ENCODE measurements around the gene POU2F2.

The POU2F2 gene

GRCh38 chr19:42155796-42156195, 23.6 kb upstream of the POU2F2 start:
- DNase-seq (ENCODE audit: insufficient read length, low spot score) (no peak), FAIRE-seq (no peak)
- no peak for TF ChIP-seq CTCF (IDR thresholded peaks at IDR 0.05; ENCODE audit: insufficient read depth, missing control alignments)

- no peak for TF ChIP-seq CTCF (IDR thresholded peaks at IDR 0.05; ENCODE audit: insufficient read depth, missing control alignments)
- no peak for DNase-seq (ENCODE audit: insufficient read length, low spot score)
- FAIRE-seq: no peak
These were observed 22.5 kb upstream of the POU2F2 start for GRCh38 chr19:42154471-42155323.

- DNase-seq (ENCODE audit: insufficient read length, low spot score): no peak
- no peak for FAIRE-seq
- no peak for TF ChIP-seq CTCF (IDR thresholded peaks at IDR 0.05; ENCODE audit: insufficient read depth, missing control alignments)
These were observed 21.6 kb upstream of the POU2F2 start for GRCh38 chr19:42153672-42154433.

- DNase-seq (ENCODE audit: insufficient read length, low spot score): no peak
- no peak for FAIRE-seq
- no peak for TF ChIP-seq CTCF (IDR thresholded peaks at IDR 0.05; ENCODE audit: insufficient read depth, missing control alignments)
These were observed 20.8 kb upstream of the POU2F2 start for GRCh38 chr19:42152910-42153671.

GRCh38 chr19:42151782-42152684, 19.8 kb upstream of the POU2F2 start:
- FAIRE-seq: no peak
- no peak for DNase-seq (ENCODE audit: insufficient read length, low spot score)
- no peak for TF ChIP-seq CTCF (IDR thresholded peaks at IDR 0.05; ENCODE audit: insufficient read depth, missing control alignments)

- no peak for TF ChIP-seq CTCF (IDR thresholded peaks at IDR 0.05; ENCODE audit: insufficient read depth, missing control alignments)
These were observed 18.7 kb upstream of the POU2F2 start for GRCh38 chr19:42150911-42151361.

More at GRCh38 chr19:42150911-42151361, 18.7 kb upstream of the POU2F2 start:
- DNase-seq (ENCODE audit: insufficient read length, low spot score) (no peak), FAIRE-seq (no peak)

Data from D721Med (cell line).